ENCODE measurements around the gene CDK19. TPM values are rescaled to one million over a fixed set of nuclear protein-coding genes. Genes with fewer than 3 reads are reported as not detected.
"Not testable (repeated sequence)": the region's sequence is repeated elsewhere in the genome, so short reads cannot be mapped to it uniquely, and the experiment has no call there.

CDK19 gene
- total RNA-seq, 3 donors from 2014 or later = 2.8 to 3.8 (median 3.7) TPM

DNA sequence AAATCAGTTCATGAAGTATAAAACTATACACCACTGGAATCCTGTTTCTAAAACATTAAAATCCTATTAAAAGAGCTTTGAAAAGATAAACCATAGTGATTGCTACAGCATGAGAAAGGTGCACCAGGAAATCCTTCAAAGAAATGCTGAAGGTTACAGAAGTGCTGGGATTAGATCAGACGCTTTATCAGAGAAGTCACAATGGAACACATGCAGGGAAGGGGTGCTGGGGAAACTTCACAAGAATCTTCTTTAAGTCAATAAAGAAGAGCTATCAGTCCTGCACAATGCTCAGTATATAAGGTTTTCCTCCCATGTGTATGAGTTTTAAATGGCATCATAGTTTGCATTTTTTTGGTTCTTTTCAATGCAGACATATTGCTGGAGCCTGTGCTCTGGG lies 201.2 kb downstream of the CDK19 start:
- DNase-seq (no peak), ATAC-seq (no peak)
- no peak overlapping the region for H3K4me3 Mint-ChIP-seq
- H3K36me3 Mint-ChIP-seq (ENCODE audit: insufficient read depth) = peaks cover 22% of the 10 kb centered on the region
- no peaks in the 10 kb centered on the region for H3K27me3 Mint-ChIP-seq (ENCODE audit: low read depth)
- no peaks in the 10 kb centered on the region for H3K9me3 Mint-ChIP-seq
- peaks cover 3% of the 10 kb centered on the region for H3K4me1 Mint-ChIP-seq (ENCODE audit: low read depth)

DNA sequence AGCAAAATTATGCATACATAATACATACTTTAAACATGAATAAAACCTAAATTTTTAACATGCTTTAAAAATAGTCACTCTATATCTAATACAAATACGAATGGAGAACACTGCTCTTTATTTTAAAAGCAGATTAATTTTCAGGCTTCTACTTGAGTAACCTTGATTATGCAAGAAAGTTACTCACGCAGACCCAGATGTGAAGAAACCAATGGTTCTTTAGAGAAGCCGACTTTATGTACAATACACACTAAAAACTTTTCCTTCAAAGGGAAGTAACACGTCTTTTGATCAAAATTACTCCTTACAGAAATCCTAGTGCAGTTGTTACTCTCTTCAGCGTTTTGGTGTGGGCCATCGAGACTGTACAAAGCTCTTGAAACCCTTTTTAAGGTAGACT lies 201.9 kb downstream of the CDK19 start:
- ATAC-seq (no peak), DNase-seq (no peak)
- Mint-ChIP-seq H3K27me3 (ENCODE audit: low read depth) (no peaks in the 10 kb centered on the region), H3K4me3 (no peak overlapping the region), H3K4me1 (ENCODE audit: low read depth) (no peaks in the 10 kb centered on the region), H3K36me3 (ENCODE audit: insufficient read depth) (peaks cover 16% of the 10 kb centered on the region), H3K9me3 (no peaks in the 10 kb centered on the region)

DNA sequence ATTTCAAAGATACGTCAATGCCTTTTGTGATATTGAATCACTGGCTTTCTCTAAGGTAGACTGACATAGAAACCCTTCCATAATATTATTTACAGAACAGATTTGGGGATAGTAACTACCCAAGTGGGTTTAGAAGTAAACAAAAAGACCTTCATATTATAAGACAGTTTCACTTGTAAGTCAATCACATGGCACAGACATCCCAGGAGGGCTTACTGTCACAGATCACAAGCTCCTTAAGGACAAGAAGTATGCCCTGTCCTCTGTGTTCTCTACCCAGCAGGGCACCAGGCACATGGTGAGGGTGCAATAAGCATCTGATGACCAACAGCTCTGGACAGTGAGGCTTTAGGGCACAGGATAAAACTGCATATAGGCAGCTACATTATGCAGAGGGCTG lies 203.0 kb downstream of the CDK19 start:
- ATAC-seq = no peak
- Mint-ChIP-seq H3K4me3 (no peak overlapping the region), H3K27me3 (ENCODE audit: low read depth) (no peaks in the 10 kb centered on the region), H3K9me3 (no peaks in the 10 kb centered on the region), H3K36me3 (ENCODE audit: insufficient read depth) (peaks cover 13% of the 10 kb centered on the region), H3K4me1 (ENCODE audit: low read depth) (no peaks in the 10 kb centered on the region)
- no peak for DNase-seq

DNA sequence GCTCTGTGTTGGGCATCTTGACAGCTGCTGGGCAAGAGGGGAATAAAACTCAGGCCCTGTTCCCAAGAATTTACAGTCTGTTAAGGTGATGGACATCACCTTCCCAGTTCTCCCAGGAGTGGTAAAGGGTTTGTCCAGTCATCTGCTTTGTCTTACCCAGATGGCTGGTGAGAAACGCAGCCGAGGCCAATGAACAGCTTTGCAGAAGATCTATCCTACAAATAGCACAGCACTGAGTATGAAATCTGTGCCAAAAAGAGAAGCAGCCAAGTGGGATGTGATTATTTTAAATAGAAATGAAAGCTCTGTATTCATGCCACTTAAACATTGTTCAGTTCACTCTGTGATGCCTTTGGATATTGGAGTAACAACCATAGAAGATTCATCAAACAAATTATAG lies 206.2 kb downstream of the CDK19 start:
- ATAC-seq (no peak), DNase-seq (no peak)
- no peaks in the 10 kb centered on the region for H3K4me1 Mint-ChIP-seq (ENCODE audit: low read depth)
- no peak overlapping the region for H3K4me3 Mint-ChIP-seq
- H3K9me3 Mint-ChIP-seq = no peaks in the 10 kb centered on the region
- H3K27me3 Mint-ChIP-seq (ENCODE audit: low read depth) = no peaks in the 10 kb centered on the region
- H3K36me3 Mint-ChIP-seq (ENCODE audit: insufficient read depth) = peaks cover 3% of the 10 kb centered on the region

DNA sequence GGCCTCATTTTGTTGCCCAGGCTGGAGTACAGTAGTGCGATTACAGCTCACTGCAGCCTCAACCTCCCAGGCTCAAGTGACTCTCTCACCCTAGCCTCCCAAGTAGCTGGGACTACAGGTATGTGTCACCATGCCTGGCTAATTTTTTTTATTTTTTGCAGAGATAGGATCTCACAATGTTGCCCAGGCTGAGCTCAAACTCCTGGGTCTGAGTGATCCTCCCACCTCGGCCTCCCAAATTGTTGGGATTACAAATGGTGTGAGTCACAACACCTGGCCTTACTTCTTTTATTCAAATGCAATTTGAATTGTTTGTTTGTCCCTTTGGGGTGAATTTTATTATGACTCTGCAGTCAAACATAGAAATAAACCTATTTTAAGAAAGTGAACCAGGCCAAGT lies 207.1 kb downstream of the CDK19 start:
- H3K4me3 Mint-ChIP-seq = no peak overlapping the region
- H3K36me3 Mint-ChIP-seq (ENCODE audit: insufficient read depth) = no peaks in the 10 kb centered on the region
- no peak for ATAC-seq

DNA sequence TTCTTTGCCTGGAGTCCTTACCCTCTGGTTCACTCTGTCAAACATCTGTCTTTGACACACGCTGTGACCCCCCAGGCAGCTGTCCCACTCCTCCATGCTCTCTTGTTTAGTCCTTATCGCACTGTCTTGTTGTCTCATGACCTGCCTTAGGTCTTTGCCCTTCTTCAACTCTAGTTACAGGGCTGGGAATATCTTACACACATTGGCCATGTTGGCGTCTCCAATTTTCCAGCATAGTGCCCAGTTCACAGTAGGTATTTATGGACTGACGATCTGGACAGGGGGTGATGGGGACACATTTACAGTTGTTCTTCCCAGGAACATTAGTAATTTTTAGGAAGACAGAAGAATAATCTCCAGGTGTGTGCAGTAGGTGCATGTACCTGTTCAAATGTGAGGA lies 209.1 kb downstream of the CDK19 start:
- DNase-seq (no peak), ATAC-seq (no peak)
- Mint-ChIP-seq H3K27me3 (ENCODE audit: low read depth) (no peaks in the 10 kb centered on the region), H3K4me3 (no peak overlapping the region), H3K9me3 (no peaks in the 10 kb centered on the region), H3K36me3 (ENCODE audit: insufficient read depth) (no peaks in the 10 kb centered on the region), H3K4me1 (ENCODE audit: low read depth) (no peaks in the 10 kb centered on the region)

More for the DNA sequence above, 207.1 kb downstream of the CDK19 start:
- Mint-ChIP-seq H3K4me1 (ENCODE audit: low read depth) (no peaks in the 10 kb centered on the region), H3K9me3 (no peaks in the 10 kb centered on the region), H3K27me3 (ENCODE audit: low read depth) (no peaks in the 10 kb centered on the region)
- no peak for DNase-seq

DNA sequence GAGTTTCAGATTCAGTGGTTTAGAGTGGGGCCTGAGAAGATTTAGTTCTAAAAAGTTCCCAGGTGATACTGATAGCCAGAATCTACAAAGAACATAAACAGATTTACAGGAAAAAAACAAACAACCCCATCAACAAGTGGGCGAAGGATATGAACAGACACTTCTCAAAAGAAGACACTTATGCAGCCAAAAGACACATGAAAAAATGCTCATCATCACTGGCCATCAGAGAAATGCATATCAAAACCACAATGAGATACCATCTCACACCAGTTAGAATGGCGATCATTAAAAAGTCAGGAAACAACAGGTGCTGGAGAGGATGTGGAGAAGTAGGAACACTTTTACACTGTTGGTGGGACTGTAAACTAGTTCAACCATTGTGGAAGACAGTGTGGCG lies 214.6 kb downstream of the CDK19 start:
- not testable (repeated sequence) for H3K4me1 Mint-ChIP-seq (ENCODE audit: low read depth); H3K9me3 Mint-ChIP-seq

DNA sequence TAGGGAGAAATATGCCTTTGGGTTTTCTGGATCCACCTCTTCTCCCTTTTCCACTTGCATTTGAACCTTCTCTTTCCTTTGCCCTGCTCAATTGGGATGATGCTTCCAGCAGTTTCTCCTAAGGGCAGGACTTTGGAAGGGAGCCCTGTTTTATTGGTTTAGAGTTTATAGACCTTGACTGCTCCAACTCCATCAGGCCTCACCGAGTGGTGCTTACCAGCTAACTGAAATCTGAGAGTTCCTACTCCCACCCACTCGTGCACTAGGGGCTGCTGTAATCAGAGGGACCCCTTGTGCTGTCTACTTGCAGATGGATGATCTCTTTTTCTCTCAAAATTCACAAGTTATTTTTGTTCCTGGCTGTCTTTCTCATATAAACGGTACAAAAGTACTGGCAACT lies 217.5 kb downstream of the CDK19 start:
- Mint-ChIP-seq H3K4me1 (ENCODE audit: low read depth) (no peaks in the 10 kb centered on the region), H3K9me3 (peaks cover 4% of the 10 kb centered on the region), H3K36me3 (ENCODE audit: insufficient read depth) (no peaks in the 10 kb centered on the region), H3K27me3 (ENCODE audit: low read depth) (no peaks in the 10 kb centered on the region), H3K4me3 (no peak overlapping the region)
- DNase-seq = no peak
- no peak for ATAC-seq

More for the DNA sequence above, 214.6 kb downstream of the CDK19 start:
- DNase-seq; H3K27me3 Mint-ChIP-seq (ENCODE audit: low read depth); H3K36me3 Mint-ChIP-seq (ENCODE audit: insufficient read depth); H3K4me3 Mint-ChIP-seq; ATAC-seq: not testable (repeated sequence)

DNA sequence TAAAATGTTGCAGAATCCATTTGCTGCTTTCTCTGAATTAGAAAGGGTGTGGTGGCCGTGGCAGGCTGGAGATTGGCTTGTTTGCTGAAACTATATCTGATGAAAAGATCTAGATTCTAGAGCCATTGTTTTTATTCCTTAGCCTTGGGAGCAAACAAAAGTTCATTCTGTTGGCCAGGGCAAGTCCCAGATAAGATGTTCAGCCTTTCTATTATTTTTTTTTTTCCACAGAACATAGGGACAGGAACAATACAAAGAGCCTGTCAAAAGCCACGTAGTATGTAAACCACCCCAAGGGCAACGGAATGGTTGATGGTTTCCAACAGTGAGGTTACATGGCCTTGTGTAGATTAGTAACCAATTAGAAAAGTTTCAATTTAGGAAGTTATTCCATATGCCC lies 218.9 kb downstream of the CDK19 start:
- no peak overlapping the region for H3K4me3 Mint-ChIP-seq
- DNase-seq = no peak
- no peaks in the 10 kb centered on the region for H3K36me3 Mint-ChIP-seq (ENCODE audit: insufficient read depth)
- no peak for ATAC-seq
- H3K9me3 Mint-ChIP-seq = peaks cover 4% of the 10 kb centered on the region
- H3K4me1 Mint-ChIP-seq (ENCODE audit: low read depth) = no peaks in the 10 kb centered on the region
- no peaks in the 10 kb centered on the region for H3K27me3 Mint-ChIP-seq (ENCODE audit: low read depth)

DNA sequence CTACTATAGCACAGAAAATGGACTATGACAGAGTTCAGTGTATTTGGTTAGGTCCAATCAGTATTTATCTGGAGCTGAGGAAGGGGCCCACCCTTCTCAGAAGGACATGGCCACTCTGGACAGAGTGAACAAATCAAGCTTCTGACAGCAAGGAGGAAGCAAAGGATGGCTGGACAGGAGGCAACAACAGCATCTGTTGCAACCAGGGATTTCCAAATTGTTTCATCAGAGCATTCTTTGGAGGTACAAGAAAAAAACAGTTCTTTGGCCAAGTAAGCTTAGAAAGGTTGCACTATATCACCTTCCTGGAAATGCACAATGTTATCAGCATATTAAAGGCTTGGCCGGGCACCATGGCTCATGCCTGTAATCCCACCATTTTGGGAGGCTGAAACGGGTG lies 220.2 kb downstream of the CDK19 start:
- Mint-ChIP-seq H3K4me1 (ENCODE audit: low read depth) (no peaks in the 10 kb centered on the region), H3K36me3 (ENCODE audit: insufficient read depth) (no peaks in the 10 kb centered on the region), H3K4me3 (no peak overlapping the region), H3K27me3 (ENCODE audit: low read depth) (no peaks in the 10 kb centered on the region), H3K9me3 (peaks cover 4% of the 10 kb centered on the region)
- DNase-seq = no peak
- ATAC-seq = no peak

DNA sequence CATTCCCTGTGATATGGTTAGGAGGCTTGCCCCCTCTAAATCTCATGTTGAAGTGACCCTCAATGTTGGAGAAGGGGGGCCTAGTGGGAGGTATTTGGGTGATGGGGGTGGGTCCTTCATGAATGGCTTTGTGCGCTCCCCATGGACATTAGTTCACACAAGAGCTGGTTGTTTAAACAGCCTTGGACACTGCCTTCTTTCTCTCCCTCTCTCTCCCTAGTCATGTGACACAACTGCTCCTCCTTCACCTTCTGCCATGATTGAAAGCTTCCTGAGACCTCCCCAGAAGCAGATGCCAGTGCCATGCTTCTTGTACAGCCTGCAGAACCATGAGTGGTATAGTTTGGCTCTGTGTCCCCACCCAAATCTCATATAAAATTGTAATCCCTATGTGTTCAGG lies 221.6 kb downstream of the CDK19 start:
- Mint-ChIP-seq H3K4me3 (no peak overlapping the region), H3K36me3 (ENCODE audit: insufficient read depth) (no peaks in the 10 kb centered on the region), H3K4me1 (ENCODE audit: low read depth) (no peaks in the 10 kb centered on the region), H3K9me3 (peaks cover 4% of the 10 kb centered on the region), H3K27me3 (ENCODE audit: low read depth) (no peaks in the 10 kb centered on the region)
- DNase-seq = no peak
- ATAC-seq = no peak

DNA sequence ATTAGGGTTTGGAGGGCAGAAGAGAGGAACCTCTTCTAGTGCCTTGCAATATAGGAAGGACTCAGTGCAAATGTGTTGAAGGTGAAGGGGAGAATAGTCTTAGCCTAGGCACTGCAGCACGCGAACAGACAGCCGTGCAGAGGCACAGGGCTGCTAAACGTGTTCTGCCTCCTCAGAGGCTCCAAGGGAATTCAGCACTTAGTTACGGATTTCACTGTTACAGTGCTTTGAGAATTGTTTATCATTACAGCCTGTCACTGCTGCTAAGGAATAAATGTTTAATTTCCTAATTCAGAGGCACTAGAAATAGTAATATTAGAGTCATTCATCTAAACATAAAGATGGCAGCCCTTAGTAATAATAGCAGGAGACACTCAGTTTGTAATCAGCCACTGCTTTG lies 222.5 kb downstream of the CDK19 start:
- Mint-ChIP-seq H3K9me3 (peaks cover 4% of the 10 kb centered on the region), H3K27me3 (ENCODE audit: low read depth) (no peaks in the 10 kb centered on the region), H3K36me3 (ENCODE audit: insufficient read depth) (no peaks in the 10 kb centered on the region), H3K4me1 (ENCODE audit: low read depth) (no peaks in the 10 kb centered on the region), H3K4me3 (no peak overlapping the region)
- DNase-seq (no peak), ATAC-seq (no peak)

DNA sequence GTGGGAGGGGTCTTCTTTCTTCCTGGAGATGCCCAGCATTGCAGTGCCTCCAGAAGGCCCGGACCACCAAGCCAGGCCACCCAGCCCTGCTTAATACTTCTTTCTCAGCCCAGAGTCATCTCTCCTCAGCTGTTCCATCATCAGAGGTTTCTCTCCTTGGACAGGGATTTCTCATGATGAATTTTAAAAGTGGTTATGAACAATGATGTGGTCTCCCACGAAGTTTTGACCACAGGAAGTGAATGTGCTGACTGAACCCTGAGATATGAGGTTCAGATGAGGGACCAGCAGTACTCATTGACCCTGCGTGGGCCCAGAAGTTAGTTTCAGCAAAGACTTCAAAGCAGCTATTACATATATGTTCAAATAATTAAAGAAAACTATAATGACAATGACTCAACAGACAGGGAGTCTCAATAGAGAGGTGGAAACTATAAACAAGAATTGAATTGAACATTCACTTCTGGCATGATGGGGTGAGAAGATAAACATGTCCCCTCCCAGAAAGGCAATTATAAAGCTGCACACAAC lies 224.4 kb downstream of the CDK19 start:
- no peaks in the 10 kb centered on the region for H3K27me3 Mint-ChIP-seq (ENCODE audit: low read depth)
- DNase-seq (no peak), ATAC-seq (peak; percentile 55 to 72)
- no peak overlapping the region for H3K4me3 Mint-ChIP-seq
- no peaks in the 10 kb centered on the region for H3K36me3 Mint-ChIP-seq (ENCODE audit: insufficient read depth)
- H3K9me3 Mint-ChIP-seq = peaks cover 4% of the 10 kb centered on the region
- H3K4me1 Mint-ChIP-seq (ENCODE audit: low read depth) = no peaks in the 10 kb centered on the region

DNA sequence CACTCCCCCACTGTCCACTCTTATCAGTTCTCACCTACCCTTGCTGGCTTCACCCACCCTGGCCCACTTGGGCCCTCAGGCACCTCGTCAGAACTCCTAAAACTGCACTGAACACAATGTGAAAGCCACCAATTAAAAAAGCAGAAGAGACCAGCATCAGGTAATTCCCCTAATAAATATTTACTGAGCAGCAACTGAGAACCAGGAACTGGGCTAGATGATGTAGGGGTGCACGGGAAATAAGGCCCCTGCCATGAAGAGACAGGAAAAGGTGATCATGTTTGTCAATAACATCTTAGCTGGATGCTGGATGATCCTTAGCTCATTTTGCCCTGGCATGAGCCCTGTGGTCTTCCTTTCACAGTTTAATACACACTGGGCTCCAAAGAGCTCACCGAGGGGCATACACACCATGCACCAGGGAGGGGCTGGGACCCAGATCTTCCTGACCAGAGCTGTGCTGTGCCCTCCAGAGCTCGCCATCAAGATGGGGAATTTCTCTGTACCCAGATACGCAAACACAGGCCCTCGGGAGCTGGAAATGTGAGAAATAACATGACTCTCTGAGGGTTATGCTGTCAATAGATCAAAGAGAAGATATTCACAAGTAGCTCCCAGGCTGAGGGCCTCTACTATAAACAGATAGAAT lies 225.3 kb downstream of the CDK19 start:
- H3K36me3 Mint-ChIP-seq (ENCODE audit: insufficient read depth) = no peaks in the 10 kb centered on the region
- H3K4me3 Mint-ChIP-seq = no peak overlapping the region
- no peaks in the 10 kb centered on the region for H3K27me3 Mint-ChIP-seq (ENCODE audit: low read depth)
- peaks cover 4% of the 10 kb centered on the region for H3K9me3 Mint-ChIP-seq
- H3K4me1 Mint-ChIP-seq (ENCODE audit: low read depth) = no peaks in the 10 kb centered on the region
- ATAC-seq = no peak
- no peak for DNase-seq

DNA sequence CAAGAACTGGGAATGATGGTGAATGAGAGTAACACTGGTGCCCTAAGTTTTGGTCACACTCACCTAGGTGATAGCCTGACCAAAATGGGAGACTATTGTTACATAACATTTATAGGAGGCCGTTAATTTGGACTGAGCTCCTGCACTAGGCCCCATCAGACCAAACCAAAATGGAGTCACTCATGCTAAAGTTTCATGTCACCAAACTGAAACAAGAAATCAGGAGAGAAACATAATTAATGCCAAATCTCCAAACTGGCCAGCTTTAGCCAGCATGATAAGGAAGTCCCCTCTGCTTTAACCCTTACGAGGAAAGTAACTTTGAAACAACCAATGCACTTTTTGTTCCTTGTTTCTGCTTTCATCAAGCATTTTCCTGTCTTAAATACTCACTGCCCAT lies 227.9 kb downstream of the CDK19 start:
- no peak for DNase-seq
- Mint-ChIP-seq H3K9me3 (no peaks in the 10 kb centered on the region), H3K36me3 (ENCODE audit: insufficient read depth) (no peaks in the 10 kb centered on the region), H3K4me1 (ENCODE audit: low read depth) (no peaks in the 10 kb centered on the region), H3K27me3 (ENCODE audit: low read depth) (peaks cover 3% of the 10 kb centered on the region), H3K4me3 (no peak overlapping the region)
- no peak for ATAC-seq
